Dedifferentiated amniotic fluid mesenchymal stem cell (primary cell): ENCODE measurements around the gene ARV1.

Experiments used
- DNase-seq: peaks from one replicate; pipeline ENCODE4 v3.0.0-alpha.2; 2016; ENCODE audit errors: extremely low spot score

The ARV1 gene

GRCh38 chr1:230978491-230979388 is at the start of gene ARV1, which contains the start of gene TTC13:
ARV1 (plus strand) TSS chr1:230979094; CDS start chr1:230979106, 12 bp downstream.
TTC13 (minus strand) TSS chr1:230978861; CDS start chr1:230978830, 31 bp downstream.
- DNase-seq: peak; percentile 97

- DNase-seq: no peak
Measured at GRCh38 chr1:230930986-230931385, 47.9 kb upstream of the ARV1 start.

DNA sequence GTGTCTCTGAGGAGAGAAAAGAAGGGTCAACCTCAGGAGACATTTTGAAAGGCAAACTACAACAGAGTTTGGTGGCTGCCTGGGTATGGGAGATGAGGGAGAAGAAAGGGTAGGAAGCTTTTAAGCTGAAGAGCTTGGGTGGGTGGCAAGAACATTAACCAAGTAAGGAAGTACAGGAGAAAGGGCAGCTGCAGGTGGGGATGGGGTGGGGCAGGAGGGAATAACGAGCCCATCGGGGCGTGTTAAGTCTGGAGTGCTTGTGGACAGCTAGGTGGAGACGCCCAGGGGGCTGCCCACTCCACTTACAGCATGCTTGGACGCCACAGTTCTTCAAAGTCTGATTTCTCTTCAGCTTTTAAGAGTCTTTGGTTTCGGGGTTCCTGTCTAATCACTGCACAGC is 43.0 kb upstream of the ARV1 start:
- DNase-seq: no peak

- DNase-seq: no peak
Measured at GRCh38 chr1:230936475-230936874, 42.4 kb upstream of the ARV1 start.

DNA sequence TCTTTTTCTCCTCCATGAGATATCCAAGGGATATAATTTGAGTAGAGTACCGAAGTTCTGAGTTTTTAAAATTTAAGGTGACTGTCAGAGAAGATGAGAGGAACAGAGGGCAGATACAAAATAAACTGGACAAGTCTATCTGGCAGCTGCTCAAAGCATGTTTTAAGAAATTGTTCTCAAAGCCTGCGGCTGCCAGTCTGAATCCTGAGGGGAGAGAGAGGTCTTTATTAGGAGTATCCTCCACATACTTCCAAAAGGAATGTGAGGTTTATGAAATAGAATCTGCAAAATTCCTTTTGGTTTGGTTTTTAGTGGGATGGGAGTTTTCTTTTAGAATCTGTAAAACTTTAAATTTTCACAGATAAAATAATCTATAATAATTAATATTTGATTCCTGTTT is 41.5 kb upstream of the ARV1 start:
- DNase-seq: peak; percentile 48

DNA sequence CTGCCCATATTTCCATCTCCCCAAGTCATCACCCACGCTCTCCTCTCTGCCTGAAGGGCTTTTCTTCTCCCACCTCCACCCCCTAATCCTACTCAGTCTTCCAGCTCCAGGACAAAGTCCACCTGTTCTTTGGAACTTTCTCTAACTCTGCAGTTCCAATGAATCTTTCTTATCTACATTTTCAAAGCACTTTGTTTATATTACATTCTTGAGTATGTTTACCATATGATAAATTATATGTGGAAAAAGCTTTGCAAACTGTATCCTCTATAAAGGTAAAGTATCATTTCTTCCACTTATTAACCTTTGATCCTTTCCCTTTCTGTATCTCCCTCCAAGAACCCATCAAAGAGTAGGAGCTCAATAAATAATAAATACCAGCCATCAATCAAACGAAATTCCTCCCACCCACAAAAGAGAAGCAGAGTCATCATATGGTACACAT is 39.9 kb upstream of the ARV1 start:
- no peak for DNase-seq

DNA sequence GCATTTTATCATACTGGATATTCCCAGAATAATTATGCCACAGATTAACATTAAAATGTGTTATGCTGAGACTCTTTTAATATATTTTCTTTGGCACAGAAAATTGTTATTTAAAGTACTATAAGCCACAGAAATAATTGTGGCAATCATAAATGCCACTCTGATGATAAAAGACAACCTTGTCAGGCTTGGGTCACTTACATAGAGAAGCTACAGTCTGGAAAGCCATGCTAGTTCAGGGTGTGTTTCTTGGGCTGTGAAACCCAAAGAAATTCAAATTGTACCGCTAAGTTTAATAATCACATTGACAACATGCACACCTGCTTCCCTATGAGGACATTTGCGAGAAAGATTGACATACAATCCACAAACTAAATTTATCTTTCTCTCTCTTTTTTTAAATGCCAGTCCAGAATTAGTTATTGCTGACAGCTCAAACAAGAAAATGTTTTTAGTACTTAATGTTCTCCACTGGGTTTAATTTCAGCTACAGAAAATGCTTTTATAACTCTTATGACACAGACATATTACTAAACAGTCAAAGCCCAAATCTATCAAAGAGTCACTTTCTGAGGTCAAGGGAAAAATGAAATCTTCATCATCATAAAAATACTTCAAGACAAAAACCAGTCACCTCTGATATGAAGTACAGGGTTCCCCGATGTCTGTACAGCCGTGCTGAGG is 38.9 kb upstream of the ARV1 start:
- no peak for DNase-seq

DNA sequence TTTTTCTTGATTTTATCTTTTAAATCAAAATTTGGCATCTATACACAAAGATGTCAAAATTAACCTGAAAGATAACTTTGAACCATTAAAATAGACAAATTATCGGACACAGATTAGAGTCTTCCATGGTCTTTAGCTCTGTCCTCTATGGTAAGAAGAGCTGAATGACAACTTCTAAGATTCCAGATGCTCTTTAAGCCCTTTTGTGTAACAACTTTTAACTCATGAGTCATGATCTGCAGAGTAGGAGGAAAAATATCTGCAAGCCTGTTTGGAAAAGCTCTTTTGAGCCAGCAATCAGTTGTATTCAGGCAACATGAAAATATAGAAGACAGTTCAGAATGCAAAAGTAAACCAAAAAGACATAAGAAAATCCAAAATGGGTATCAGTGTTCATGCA is 38.0 kb upstream of the ARV1 start:
- peak; percentile 34 for DNase-seq

- no peak for DNase-seq
Measured at GRCh38 chr1:230943048-230943593, 35.8 kb upstream of the ARV1 start.

- no peak for DNase-seq
Measured at GRCh38 chr1:230948301-230948700, 30.6 kb upstream of the ARV1 start.

- DNase-seq: no peak
Measured at GRCh38 chr1:230948903-230949302, 30.0 kb upstream of the ARV1 start.

GRCh38 chr1:230950404-230950803 is 28.5 kb upstream of the ARV1 start:
- DNase-seq: no peak

DNA sequence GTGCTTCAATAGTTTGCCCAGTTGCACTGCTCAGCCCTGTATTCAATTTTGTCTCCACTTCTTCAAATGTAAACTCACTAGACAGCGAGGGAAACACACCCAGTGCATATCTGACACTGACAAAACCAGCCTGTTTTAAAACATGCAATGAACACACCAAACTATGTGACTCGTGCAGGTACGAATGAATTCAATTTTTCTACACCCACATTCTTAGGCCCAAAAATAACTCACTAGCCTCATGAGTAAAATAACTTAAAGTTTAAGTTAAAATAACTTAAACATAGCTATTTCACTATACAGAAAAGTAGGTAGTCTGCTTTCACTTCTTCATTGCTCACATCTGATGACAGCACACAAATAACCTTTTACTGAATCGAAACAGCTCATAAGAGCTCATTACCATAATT is 21.3 kb upstream of the ARV1 start:
- no peak for DNase-seq

DNA sequence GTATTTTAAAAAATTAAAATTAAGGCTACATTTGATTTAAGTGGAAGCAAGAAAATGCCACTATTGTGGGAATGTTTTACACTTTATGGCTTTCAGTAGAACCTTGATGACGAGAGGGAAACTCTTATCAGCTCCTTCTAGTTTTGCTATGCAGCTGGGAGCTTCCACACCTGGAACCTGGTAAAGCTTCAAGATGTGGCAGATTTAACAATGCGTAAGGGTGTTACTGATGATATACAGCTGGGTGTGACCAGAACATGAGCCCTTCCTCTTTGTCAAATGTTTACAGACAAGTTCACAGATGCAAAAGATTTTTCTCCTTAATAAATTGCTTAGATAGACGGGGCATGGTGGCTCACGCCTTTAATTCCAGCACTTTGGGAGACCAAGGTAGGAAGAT is 20.5 kb upstream of the ARV1 start:
- DNase-seq: no peak

GRCh38 chr1:230964896-230965295 is 14.0 kb upstream of the ARV1 start:
- DNase-seq: no peak

- DNase-seq: no peak
Measured at GRCh38 chr1:230965535-230965934, 13.4 kb upstream of the ARV1 start.

DNA sequence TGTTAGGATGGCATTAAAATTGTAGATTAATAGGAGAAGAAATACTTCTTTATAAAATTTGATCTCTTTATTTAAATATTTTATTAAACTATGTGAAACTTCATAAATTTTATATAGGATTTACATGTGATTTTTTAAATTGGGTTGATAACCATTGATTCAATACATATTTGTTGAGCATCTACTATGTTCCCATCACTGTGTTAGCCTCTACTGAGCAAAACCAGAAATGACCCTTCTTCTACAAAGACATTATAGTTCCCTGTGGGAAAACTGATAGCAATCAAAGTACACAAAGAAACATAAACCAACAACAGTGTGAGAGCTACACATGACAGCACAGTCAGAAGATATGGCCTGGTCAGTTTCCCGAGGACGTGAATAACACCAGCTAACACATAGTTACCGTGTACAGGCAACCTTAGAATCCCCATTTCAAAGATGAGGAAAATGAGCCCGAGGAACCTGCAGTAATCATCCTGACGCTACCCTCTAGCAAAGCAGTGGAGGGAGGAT is 12.5 kb upstream of the ARV1 start:
- DNase-seq: no peak

- DNase-seq: no peak
Measured at GRCh38 chr1:230970432-230970831, 8.5 kb upstream of the ARV1 start.

GRCh38 chr1:230971771-230972170 is 7.1 kb upstream of the ARV1 start:
- DNase-seq: no peak

GRCh38 chr1:230972855-230973271 is 6.0 kb upstream of the ARV1 start:
- DNase-seq: peak; percentile 22

DNA sequence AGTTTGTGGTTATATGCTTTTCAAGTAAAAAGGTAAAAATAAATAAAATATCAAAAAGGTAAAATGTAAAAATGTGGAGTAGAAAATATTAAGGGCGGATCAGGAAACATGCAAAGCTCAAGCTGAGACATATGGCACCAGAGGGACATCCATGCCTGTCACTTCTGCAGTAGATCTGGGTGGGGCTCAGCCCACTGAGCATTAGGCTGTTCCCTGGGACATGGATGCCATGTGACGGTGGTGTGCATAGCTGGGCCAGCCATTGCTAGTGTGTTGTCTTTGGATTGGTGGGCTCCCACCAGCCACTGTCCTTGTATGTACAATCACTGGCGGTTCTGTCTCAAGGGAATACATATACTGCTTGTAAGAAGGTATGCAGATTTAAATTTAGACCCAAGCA is 3.3 kb upstream of the ARV1 start:
- no peak for DNase-seq

DNA sequence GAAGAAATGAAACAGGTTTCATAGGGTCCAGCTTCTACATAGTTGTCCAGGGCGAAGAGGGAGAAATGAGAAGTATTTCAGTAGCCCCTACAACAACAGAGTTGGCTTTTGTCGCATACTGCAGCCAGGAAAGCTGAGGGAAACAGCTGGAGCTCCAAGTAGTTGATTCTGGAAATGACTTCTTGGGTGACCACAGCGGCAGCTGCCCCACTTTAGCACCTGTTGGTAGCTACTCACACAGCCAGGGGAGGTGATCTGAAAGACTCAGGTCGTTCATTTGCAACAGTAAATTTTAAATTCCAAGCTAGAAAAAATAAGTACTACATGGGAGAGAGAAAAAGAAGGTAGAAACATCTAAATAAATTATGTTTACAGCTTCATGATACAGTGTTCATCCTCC is 2.5 kb upstream of the ARV1 start:
- DNase-seq: no peak
